Stimulated activated CD4-positive, alpha-beta T cell treated with anti-CD3 and anti-CD28 coated beads, Interleukin-1b, Interleukin-23, amount 100 ng/mL, for 4 hours (primary cell): Measurements from ENCODE around the gene GREM1.

Experiments
- DNase-seq, 2 donors: peaks; one replicate each; pipeline ENCODE4 v3.0.0-alpha.2; 2020; ENCODE audit warnings: low read depth in 2 of 2

The GREM1 gene

DNA sequence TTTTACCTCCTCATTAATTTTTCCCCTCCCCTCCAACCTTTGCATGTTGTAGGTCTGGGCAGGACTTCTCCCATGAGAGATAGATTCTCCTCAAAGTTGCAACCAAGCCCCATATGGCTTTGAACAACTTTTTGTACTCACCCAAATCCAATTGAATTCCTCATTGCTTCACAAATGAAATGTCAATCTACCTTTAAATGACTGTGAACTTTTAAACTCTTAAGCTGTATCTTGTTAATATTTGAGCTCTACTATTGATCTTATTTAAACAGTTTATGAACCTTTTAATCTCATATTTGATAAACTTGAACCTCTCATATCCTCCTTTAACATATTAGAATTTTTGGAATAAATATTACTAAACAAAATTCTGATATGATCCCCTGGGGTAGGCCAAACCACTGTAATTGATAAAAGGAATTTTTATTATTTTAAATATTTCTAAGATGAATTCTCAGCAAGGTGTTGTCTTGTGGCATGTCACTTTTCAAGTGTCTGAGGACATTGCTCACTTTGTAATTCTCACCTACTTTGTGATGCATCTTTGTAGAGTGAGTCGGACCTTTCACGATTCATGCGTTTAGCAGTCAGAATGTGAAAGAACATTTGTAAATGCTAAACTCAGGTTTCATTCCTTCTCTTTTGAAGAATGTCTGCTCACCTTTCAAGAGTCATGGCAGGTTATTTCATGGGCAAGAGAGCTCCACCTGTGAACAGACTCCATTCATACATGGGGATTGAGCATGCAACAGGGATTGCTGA lies 23.4 kb upstream of the GREM1 start:
- no peak for DNase-seq

DNA sequence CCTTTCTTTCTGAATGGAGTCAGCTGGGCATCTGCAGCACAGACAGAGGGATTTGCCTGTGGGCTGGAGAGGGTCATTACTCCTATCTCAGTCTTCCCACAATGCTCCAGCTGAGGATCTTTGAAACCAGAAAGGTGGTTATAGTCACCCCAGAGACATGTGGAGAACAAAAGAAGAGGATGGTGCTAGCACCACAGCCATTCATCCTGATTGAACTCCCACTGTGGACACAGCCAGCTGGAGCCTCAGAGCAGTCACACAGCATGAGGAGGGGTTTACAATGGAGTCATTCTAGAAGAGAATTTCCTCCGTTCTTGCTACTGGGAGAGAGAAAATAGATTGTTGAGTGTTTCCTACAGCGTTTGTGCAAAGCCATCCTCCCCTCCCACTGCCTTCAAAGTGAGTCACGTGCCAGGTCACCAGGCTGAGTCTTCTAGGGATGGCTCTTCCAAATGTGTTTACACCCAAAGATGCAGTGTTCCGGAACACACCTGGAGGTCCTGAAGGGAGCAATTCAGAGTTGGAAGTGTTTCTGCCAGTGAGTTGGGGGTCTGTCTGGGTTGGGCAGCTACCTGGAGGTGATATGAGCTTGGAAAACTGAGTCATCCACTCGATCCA lies 18.9 kb upstream of the GREM1 start:
- DNase-seq: no peak

DNA sequence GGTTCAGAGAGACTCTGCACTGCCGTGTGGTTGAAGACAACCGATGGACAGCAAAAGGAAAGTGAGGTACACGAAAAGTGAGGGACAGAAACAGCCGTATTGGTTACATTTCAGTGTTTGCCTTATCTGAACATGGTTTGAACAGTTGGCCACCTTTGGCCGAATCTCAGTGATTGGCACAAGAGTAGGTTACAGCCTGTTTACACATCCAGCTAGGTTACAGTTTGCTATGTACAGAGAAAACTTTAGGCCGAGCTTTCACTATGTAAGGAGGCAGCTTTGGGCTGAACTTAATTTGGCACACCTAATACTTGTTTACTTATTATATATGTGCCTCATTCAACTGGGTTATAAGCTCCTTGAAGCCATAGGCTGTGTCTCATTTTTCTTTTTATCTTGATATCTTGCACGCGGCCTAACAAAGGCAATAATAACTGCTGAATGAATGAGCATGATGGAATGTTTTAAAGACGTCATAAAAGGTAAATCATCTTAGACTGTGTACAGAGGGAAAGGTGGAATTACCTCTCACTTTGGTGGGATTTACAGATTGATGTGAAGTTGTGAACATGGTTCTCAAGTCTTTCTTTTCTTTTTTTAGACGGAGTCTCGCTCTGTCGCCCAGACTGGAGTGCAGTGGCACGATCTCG lies 17.2 kb upstream of the GREM1 start:
- DNase-seq: no peak

DNA sequence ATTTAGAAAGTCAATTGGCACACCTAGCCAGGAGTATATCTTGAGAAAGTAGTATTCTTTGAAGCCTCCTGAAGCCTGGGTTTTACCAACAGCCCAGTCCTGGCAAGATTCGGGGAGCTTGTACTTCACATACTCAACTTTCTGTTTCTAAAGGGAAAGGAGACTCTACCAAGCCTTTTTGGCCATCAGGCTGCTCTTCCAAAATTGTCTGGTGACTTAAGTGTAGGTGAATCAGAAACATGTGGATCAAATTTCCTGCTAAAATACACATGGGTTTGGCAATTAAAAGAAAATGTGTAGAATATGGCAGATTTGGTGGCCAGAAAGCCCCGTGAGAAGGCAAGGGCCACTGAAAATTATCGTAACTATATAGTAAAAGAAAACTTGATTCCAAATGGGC lies 15.9 kb upstream of the GREM1 start:
- no peak for DNase-seq

DNA sequence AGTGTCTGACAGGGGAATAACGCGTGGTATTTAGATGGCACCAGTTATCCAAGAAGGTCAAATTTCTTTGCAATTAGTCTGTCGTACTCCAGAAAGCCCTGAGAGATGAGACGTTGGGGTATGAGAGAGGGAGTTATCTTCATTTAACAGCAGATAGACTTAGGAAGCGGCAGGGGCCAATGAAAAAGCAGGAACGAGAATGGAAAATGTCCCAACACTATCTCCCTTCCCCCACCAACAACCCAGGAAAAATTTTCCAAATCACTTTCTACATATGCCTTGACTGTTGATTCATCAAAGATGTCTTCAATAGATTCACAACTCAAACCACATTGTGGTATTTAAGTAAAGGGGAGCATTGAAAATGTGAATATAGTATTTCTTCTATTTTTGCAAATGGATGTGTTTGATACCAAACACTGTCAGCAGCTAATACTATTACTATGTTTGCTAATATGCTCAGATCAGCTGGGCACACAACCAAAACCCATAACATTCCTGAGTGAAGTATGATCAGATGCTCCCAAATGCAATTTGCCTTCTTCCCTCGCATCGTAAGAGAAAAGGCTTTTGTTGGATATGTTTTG lies 13.3 kb upstream of the GREM1 start:
- no peak for DNase-seq

DNA sequence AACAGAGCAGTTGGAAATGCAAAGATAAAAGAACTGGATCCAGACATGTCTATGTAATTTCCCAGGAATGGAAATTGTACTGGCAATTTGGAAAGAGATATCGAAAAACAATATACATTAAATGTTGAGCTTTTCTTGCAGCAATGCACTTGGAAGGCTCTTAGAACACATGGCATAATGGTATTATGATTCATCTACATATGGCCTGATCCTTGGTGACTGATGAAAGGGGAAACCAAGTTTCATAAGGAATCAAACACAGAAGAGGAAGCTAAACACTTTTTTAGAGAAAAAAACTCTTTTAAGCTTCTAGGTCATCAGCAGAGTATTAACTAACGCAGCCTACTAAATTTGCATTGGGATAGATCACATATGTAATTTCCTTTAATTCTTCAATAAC lies 12.4 kb upstream of the GREM1 start:
- no peak for DNase-seq

DNA sequence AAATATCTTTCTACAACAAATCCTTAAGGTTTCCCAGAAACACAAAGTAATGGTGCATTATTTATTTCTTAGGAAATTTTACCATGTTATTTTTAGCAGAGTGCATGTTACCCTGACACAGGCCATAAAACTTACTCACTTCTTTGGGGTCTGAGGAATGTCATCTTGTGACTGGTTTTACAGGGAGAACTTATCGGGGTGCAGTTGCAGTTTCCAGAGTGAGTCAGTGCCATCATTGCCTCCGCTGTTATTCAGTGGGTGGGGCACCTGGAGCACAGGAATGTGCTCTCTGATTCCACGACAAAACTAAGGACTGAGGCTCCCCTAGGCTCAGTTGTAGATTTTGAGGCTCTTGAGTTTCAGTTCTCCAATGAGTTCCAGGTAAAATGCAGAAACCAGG lies 11.1 kb upstream of the GREM1 start:
- no peak for DNase-seq

DNA sequence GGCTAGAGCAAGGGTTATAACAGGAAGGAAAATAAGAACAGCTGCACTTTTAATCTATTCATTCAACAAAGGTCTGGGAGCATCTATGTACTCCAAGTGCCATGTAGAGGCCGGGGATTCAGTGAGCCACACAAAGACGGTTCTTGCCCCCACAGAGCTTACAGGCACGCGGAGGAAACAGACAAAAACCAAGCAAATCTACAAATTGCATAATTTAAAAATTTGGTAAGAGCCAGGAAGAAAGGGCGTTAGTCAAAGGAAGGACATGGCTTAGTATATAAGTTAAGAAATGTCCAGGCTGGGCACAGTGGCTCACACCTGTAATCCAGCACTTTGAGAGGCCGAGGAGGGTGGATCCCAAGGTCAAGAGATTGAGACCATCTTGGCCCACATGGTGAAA lies 10.4 kb upstream of the GREM1 start:
- DNase-seq: no peak

DNA sequence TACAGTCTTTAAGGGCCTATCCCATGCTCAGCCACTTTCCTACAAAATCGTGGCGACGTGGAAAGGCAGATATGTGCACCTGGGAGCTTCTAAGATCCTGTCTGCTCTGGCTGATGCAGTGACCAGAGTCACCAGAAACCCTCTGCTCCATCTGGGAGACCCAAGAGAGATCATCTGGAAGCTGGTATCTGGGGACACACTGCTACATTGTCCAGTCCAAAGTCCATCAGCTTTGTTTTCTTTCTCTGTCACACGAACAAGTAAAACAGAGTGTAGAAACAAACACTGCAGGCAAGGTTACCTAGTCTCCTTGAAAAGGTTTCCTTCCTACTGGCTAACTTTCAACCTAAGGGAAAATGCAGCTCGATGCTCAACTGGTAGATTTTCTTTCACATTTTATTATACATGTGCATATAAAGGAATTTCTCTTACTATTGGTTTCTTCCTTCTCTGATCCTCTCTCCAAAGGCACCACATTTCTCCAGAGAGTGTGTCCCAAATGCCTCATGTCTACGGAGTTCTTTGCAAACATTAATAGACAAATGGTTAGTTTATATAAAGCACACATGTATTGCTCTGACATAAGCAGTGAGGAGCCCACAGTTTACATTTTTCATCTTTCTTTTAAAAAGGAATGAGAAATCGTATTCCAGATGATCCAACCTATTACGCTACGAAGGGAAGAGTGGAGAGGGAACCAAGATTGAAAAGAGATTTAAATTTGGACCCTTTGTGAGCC lies 8.3 kb upstream of the GREM1 start:
- no peak for DNase-seq

DNA sequence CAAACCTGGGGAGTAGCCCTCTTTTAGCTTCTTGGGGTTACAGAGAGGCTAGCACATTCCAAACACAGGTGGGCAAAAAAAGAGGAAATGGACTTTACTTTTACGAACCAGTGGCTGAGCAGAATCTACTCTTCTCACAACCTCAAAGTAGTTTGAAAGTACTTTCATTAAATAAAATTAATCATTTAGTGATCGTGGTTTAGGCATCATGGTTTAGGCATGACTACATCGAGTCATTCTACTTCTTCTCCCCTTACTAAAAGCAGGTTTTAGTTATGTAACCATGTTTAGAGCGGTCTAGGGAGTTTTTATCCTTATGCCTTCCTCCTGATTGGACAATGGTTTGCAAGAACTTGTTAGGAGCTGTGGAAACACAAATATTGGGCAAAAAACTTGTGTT lies 2.5 kb upstream of the GREM1 start:
- DNase-seq: no peak

DNA sequence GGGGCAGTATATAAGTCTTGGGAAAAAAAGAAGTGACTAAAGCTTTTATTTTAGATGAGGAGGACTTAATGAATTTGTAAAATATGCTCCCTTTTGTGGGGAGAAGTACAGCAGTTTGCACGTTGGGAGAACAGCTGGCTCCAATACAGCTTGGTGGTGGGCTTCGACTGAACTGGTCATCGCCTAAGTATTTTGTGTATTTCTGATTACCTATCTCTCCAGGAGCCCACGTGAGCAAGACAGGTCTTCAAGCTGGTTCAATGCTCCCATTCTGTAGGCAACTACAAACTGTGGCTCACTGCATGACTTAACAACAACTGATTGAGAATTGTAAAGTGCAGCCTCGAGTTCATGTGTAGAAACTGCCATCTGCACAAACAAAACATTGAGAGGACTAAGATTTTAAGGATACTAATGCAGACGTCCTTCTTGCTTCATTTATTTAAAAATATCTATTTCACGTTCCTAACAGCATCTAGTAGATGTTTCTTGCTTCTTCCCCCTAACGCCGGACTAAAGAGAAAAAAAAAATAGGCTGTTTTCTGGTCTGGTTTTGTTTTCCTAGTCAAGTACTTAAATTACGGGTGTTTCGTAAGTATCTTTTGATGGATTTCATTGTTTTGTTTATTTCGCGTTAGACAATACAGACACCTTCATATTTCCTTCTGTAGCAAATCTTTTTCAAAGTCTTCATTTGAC lies 1.4 kb upstream of the GREM1 start:
- DNase-seq: no peak

DNA sequence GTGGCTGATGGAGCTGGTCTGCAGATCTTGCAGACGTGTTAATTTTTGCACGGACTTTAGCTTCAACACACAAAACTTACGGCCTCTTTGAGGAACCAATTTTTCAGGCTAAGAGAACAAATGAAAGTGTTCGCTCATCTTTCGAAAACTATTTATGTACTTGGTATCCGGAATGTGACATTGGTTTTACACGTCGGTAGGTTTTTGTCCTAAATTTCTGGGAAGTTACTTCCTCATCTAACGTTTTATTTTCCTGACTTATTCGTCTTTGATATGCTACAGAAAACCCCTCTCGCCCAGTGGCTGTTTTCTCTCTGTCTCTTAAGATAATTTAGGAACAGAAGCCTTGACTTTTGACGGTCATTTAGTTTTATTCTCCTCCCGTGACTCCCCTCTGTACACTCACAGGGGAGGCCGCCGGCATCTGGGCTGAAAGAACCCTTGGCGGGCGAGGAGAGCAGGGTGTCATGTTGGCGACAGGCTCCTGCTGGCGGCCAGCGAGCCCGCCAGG lies 834 bp upstream of the GREM1 start:
- DNase-seq: no peak

DNA sequence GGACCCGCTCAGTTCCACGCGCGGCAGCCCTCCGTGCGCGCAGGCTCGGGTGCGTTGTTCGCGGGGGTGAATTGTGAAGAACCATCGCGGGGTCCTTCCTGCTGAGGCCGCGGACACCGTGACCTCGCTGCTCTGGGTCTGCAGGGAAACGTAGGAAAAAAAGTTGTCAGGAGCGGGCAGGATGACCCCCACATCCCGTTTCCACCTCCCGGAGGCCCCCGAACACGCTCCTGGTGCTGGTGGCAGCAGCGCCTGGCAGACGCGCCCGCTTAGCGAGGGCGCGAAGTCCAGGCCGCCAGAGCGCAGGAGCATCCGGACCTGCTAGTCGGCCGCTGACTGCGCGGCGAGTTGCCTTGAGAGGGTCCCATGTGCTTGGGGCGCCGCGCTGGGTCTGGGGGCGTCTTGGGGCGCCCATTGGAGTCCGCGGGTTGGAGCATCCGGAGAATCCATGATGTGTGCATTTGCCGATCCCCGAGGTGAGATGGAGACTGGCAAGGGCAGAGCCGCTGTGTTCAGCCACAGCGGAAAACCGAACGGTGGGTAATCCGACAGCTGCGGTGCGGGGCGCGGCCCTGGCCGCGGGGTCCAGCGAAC lies 520 bp downstream of the GREM1 start:
- no peak for DNase-seq

DNA sequence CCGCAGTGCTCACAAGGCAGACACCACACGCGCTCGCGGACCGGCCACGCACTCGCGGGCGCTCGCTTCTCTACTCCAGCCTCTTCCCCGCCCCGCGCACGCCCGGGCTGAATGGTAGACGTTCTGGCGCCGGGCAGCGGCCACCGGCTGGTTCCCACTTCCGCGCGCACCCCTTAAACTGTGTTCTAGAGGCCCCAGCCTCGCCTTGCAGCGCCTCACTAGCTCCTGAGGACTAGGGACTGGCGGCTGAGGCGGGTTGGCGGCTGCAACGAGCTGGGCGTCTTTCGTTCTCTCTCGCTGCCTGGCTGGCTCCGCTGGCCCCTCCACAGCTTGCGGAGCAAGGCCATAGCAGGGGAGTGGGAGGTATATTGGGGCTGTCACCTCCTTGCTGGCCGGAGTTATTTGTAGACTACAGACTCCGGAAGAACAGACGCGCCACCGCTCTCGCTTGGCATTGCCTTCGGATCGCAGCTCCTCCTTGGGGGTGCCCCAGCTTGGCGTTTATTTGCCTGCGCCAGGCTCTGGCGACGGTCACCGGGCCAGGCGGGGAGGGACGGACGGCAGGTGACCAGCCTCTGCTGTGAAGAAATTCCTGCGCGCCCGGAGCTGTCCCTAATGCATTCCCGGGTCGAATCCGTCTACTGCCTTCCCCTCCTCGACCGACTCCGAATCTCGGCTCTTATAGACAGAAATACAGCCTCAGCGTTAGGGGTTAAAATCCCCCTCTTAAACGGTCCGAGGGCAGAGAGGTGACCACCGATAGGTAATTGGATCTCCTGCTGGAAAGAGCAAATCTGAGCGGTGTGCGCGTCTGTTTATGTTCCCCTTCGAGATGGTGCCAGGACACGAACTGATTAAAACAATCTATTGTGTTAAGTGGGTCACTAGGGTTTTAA lies 1.3 kb downstream of the GREM1 start:
- no peak for DNase-seq

DNA sequence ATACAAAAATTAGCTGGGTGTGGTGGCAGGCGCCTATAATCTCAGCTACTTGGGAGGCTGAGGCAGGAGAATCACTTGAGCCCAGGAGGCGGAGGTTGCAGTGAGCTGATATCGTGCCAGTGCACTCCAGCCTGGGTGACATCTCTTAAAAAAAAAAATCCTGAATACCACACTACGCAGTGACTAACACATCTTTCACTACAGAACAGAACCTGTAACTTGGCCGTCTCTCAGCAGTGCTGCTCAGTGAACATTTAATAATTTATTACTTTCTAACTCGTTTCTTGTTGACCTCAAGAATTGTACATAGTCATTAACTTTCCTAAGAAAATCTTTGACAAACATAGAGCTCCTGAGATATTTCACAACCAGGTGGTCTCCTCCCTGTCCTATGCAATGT lies 3.8 kb downstream of the GREM1 start:
- no peak for DNase-seq

DNA sequence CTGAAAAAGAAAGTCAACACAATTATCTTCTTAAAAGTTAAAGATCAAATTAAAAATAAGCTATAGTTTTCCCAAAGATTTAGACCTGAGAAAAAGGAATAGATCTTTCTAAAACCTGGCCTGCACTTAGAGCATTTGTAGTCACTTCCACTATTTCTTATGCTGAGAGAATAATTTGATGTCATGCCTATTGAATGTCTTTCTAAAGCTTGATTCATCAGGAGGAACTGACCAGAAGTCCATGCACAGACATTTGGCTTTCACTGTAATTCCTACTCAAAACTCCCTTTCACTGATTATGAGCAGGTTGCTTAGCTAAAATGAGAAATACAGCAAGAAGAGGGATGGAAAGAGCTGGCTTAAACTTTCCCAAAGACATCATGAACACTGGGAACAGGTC lies 4.3 kb downstream of the GREM1 start:
- DNase-seq: no peak

DNA sequence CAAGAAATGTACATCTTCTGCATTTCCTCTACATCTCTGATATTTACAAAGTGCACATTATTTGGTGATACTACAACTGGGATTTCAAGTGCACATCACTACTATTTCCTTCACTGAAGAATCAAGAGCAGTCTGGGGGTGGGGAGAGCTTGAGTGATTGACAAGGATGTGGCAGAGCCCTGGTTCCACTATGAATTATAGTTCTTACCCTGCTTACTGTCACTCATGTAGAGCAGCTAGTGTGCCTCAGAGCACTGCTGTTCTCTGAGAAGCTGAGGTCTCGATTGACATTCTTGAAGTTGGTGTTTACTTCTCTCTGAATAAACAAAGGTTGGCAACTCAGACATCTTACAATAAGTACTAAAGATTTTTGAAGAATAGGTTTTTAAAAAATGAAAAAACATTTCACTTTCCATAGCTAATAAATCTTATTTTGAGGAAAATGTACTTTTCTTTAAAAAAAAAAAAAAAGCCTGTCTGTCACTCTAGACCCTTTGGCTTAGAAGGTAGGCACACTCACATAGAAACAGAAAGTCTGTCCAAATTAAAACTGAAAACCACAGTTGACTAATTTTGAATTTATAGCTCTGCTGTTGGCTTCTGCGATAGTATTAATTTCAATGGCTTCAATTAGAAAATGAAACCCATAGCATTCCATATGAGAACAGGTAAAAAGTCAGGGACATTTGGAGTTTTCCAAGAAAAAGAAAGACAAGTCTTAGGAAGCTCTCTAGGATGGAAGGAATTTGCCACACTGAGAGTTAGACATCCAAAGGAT lies 5.6 kb downstream of the GREM1 start:
- DNase-seq: no peak

DNA sequence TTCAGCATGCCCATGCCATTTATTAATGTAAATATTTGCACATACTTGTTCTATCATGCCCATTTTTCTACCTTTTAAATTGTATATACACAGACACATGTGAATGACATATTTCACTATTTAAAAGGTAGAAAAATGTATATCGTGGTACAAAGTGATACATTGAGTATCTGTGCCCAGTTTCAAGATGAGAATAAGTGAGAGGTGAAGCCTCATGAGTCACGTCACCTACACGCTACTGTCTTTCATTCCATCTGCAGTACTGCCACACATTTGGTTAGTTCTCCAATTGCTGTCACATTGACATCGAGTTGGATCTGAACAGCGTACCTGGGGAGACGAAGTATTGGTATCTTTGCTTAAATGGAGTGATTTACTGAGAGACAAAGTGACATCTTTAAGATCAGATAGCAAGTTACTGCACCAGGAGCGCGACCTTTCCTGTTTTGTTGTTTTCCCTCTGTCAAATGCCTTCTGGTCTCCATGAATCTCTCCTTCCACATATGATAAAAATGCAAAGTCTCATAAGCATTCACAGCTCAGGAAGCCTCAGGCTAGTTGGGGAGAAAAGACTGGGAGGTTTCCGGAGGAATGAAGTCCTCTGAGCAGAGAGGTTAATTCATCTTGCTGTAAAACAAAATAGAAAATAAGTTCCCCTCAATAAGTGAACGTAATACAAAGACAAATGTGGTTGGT lies 12.0 kb downstream of the GREM1 start:
- DNase-seq: no peak
